GM21390 (cell line): ENCODE data around the gene TAAR5.
"Not testable (repeated sequence)": the region's sequence is repeated elsewhere in the genome, so short reads cannot be mapped to it uniquely, and the experiment has no call there.

ENCODE experiments used
- ATAC-seq: cut with Tn5 transposase; IDR thresholded peaks from one replicate; pipeline ENCODE4 v1.9.1; 2021; ENCODE audit not compliant: unreplicated experiment

The TAAR5 gene

GRCh38 chr6:132589454-132589853 is at the start of gene TAAR5:
TSS of gene TAAR5 (minus strand) at chr6:132589741. CDS start at chr6:132589686, 55 bp downstream.
- ATAC-seq, result no peak

- not testable (repeated sequence) for ATAC-seq
These were observed 47.6 kb upstream of the TAAR5 start for GRCh38 chr6:132637135-132637534.

- not testable (repeated sequence) for ATAC-seq
These were observed 46.4 kb upstream of the TAAR5 start for GRCh38 chr6:132635906-132636305.

- ATAC-seq, result not testable (repeated sequence)
These were observed 45.7 kb upstream of the TAAR5 start for GRCh38 chr6:132635288-132635687.

- no peak for ATAC-seq
These were observed 45.3 kb upstream of the TAAR5 start for GRCh38 chr6:132634796-132635195.

GRCh38 chr6:132633362-132633761 is 43.8 kb upstream of the TAAR5 start:
- no peak for ATAC-seq

- ATAC-seq, result no peak
These were observed 34.6 kb upstream of the TAAR5 start, which contains the start of gene TAAR2 for GRCh38 chr6:132624175-132624574. TSS of gene TAAR2 (minus strand) at chr6:132624275. CDS start at chr6:132624275, 0 bp downstream.

- no peak for ATAC-seq
These were observed 33.7 kb upstream of the TAAR5 start for GRCh38 chr6:132623106-132623845.

- ATAC-seq, result no peak
These were observed 27.1 kb upstream of the TAAR5 start for GRCh38 chr6:132616677-132617076.

GRCh38 chr6:132614554-132614953 is 25.0 kb upstream of the TAAR5 start:
- ATAC-seq, result no peak

GRCh38 chr6:132612449-132613108 is 23.0 kb upstream of the TAAR5 start:
- ATAC-seq, result peak; percentile 41

- ATAC-seq, result no peak
These were observed 22.1 kb upstream of the TAAR5 start for GRCh38 chr6:132611616-132612015.

- no peak for ATAC-seq
These were observed 18.1 kb upstream of the TAAR5 start for GRCh38 chr6:132607544-132608233.

- no peak for ATAC-seq
These were observed 15.2 kb upstream of the TAAR5 start for GRCh38 chr6:132604635-132605152.

- not testable (repeated sequence) for ATAC-seq
These were observed 11.4 kb upstream of the TAAR5 start for GRCh38 chr6:132600900-132601299.

- ATAC-seq, result peak; percentile 90
These were observed 8.9 kb upstream of the TAAR5 start for GRCh38 chr6:132598473-132598872.

GRCh38 chr6:132596201-132596600 is 6.7 kb upstream of the TAAR5 start:
- ATAC-seq, result no peak

GRCh38 chr6:132592855-132593254 is 3.3 kb upstream of the TAAR5 start:
- no peak for ATAC-seq

- ATAC-seq, result no peak
These were observed 821 bp upstream of the TAAR5 start for GRCh38 chr6:132590362-132590761.

GRCh38 chr6:132587424-132587823 is 2.1 kb downstream of the TAAR5 start:
- no peak for ATAC-seq

- no peak for ATAC-seq
These were observed 4.8 kb downstream of the TAAR5 start for GRCh38 chr6:132584698-132585097.
